ENCODE results near the gene BRD3. TPM values are rescaled to one million over a fixed set of nuclear protein-coding genes. Genes with fewer than 3 reads are reported as not detected.

Gene BRD3
- polyA plus RNA-seq, 4 donors: 37.7 to 52.6 (median 47.2) TPM

- DNase-seq (ENCODE audit: low read depth in 4 of 4, low spot score in 2 of 4): no peak
These were observed 27.7 kb downstream of the BRD3 start for GRCh38 chr9:134040176-134040565.

GRCh38 chr9:134039386-134040175, 28.2 kb downstream of the BRD3 start:
- DNase-seq (ENCODE audit: low read depth in 4 of 4, low spot score in 2 of 4): no peak

- DNase-seq (ENCODE audit: low read depth in 4 of 4, low spot score in 2 of 4): no peak
These were observed 30.2 kb downstream of the BRD3 start for GRCh38 chr9:134037641-134038040.

- no peak for DNase-seq (ENCODE audit: low read depth in 4 of 4, low spot score in 2 of 4)
These were observed 31.7 kb downstream of the BRD3 start for GRCh38 chr9:134036130-134036529.

- DNase-seq (ENCODE audit: low read depth in 4 of 4, low spot score in 2 of 4): no peak
These were observed 32.5 kb downstream of the BRD3 start for GRCh38 chr9:134035041-134036039.

GRCh38 chr9:134034215-134035040, 33.4 kb downstream of the BRD3 start:
- DNase-seq (ENCODE audit: low read depth in 4 of 4, low spot score in 2 of 4): no peak

GRCh38 chr9:134033516-134034214, 34.2 kb downstream of the BRD3 start:
- DNase-seq (ENCODE audit: low read depth in 4 of 4, low spot score in 2 of 4): no peak

GRCh38 chr9:134032456-134033222, 35.2 kb downstream of the BRD3 start:
- DNase-seq (ENCODE audit: low read depth in 4 of 4, low spot score in 2 of 4): no peak

GRCh38 chr9:134031783-134032182, 36.0 kb downstream of the BRD3 start:
- DNase-seq (ENCODE audit: low read depth in 4 of 4, low spot score in 2 of 4): no peak

- DNase-seq (ENCODE audit: low read depth in 4 of 4, low spot score in 2 of 4): no peak
These were observed 36.9 kb downstream of the BRD3 start for GRCh38 chr9:134030821-134031470.

GRCh38 chr9:134029248-134030226, 38.3 kb downstream of the BRD3 start:
- DNase-seq (ENCODE audit: low read depth in 4 of 4, low spot score in 2 of 4): no peak

- DNase-seq (ENCODE audit: low read depth in 4 of 4, low spot score in 2 of 4): no peak
These were observed 39.1 kb downstream of the BRD3 start for GRCh38 chr9:134028575-134029247.

- no peak for DNase-seq (ENCODE audit: low read depth in 4 of 4, low spot score in 2 of 4)
These were observed 39.8 kb downstream of the BRD3 start for GRCh38 chr9:134028076-134028475.

- no peak for DNase-seq (ENCODE audit: low read depth in 4 of 4, low spot score in 2 of 4)
These were observed 40.3 kb downstream of the BRD3 start for GRCh38 chr9:134027561-134027960.

- DNase-seq (ENCODE audit: low read depth in 4 of 4, low spot score in 2 of 4): no peak
These were observed 40.8 kb downstream of the BRD3 start for GRCh38 chr9:134026981-134027380.

- DNase-seq (ENCODE audit: low read depth in 4 of 4, low spot score in 2 of 4): no peak
These were observed 41.2 kb downstream of the BRD3 start for GRCh38 chr9:134026581-134026980.

All from left renal cortex interstitium (tissue), 4 donors.